Endothelial cell of umbilical vein (primary cell): ENCODE data around the gene IQGAP1. TPM values are rescaled to one million over a fixed set of nuclear protein-coding genes. Genes with fewer than 3 reads are reported as not detected.
"Not testable (repeated sequence)": the region's sequence is repeated elsewhere in the genome, so short reads cannot be mapped to it uniquely, and the experiment has no call there.

Experiments
- BruUV-seq: library from RNA; stranded (reverse); fragments of 400-500 nt; replicated peaks from 2 replicates; lab custom pipeline; 2021; lab: Mats Ljungman, UMichigan
- CTCF ChIA-PET: fragments of 300-600, 350-600 bp; sonication (Branson Sonifier 250); formaldehyde crosslinking; loops from one replicate; lab custom pipeline; 2021; ENCODE audit warnings: antibody characterized with exemption, inconsistent platforms; lab: Charles Lee
- POLR2A ChIA-PET: fragments of 300-600, 350-600 bp; sonication (Branson Sonifier 250); formaldehyde crosslinking; loops from one replicate; lab custom pipeline; 2021; ENCODE audit warnings: antibody characterized with exemption, inconsistent platforms; lab: Charles Lee
- DNase-seq: peaks from one replicate; pipeline ENCODE4 v3.0.0-alpha.2; 2011; ENCODE audit warnings: low read depth, low spot score
- FAIRE-seq: peaks from 2 replicates; lab custom pipeline; 2011; peaks lifted over from hg19 to GRCh38; lab: Jason Lieb, UNC
- H2AFZ ChIP-seq: 2 replicates; pipeline ENCODE4 v1.6.0; 2012; ENCODE audit warnings: low read depth, low read length, control low read depth, inconsistent platforms
- H3K27ac ChIP-seq: 2 replicates; pipeline ENCODE4 v1.5.1; 2011; ENCODE audit warnings: low read depth, mild to moderate bottlenecking, control low read depth, low read length, moderate library complexity; ENCODE audit not compliant: insufficient read depth
- H3K27me3 ChIP-seq, 2 experiments: 2 replicates each; pipeline versions ENCODE4 v1.6.0 to v1.6.1; 2011; ENCODE audit warnings: low read length in 2 of 2, mixed read lengths in 1 of 2; ENCODE audit not compliant: control insufficient read depth in 2 of 2, insufficient read depth in 2 of 2
- H3K36me3 ChIP-seq, 2 experiments: 2 replicates in 1 of 2; 3 replicates in 1 of 2; pipeline ENCODE4 v1.5.1; 2011; ENCODE audit warnings: low read length in 2 of 2, mild to moderate bottlenecking in 1 of 2, moderate library complexity in 1 of 2; ENCODE audit not compliant: control insufficient read depth in 2 of 2, insufficient read depth in 2 of 2; ENCODE audit errors: extremely low read depth in 1 of 2
- H3K4me1 ChIP-seq: 3 replicates; pipeline ENCODE4 v1.5.1; 2011; ENCODE audit warnings: mild to moderate bottlenecking, low read length; ENCODE audit not compliant: control insufficient read depth, insufficient read depth; ENCODE audit errors: extremely low read depth
- H3K4me2 ChIP-seq: 2 replicates; pipeline ENCODE4 v1.6.1; 2011; ENCODE audit warnings: low read length, control low read depth, mixed read lengths; ENCODE audit not compliant: insufficient read depth
- H3K4me3 ChIP-seq, 3 experiments: fragments of 200-600 bp in 1 of 3; sonication (generic), shearing (Covaris generic) in 1 of 3; replicated peaks in 1 of 3; 2 replicates each; pipeline ENCODE4 v1.5.1; 2011 to 2016; ENCODE audit warnings: control low read depth in 3 of 3, low read length in 3 of 3, mild to moderate bottlenecking in 2 of 3, inconsistent platforms in 1 of 3, low read depth in 1 of 3, moderate library complexity in 1 of 3; ENCODE audit not compliant: insufficient read depth in 1 of 3
- H3K79me2 ChIP-seq: 2 replicates; pipeline ENCODE4 v1.6.0; 2012; ENCODE audit warnings: low read length, inconsistent platforms; ENCODE audit not compliant: control insufficient read depth, insufficient read depth
- H3K9ac ChIP-seq: replicated peaks from 2 replicates; pipeline ENCODE3; 2011; ENCODE audit warnings: low read length, control low read depth; ENCODE audit not compliant: insufficient read depth; ENCODE audit errors: extremely low read depth
- H3K9me1 ChIP-seq: replicated peaks from 3 replicates; pipeline ENCODE4 v1.6.0; 2011; ENCODE audit warnings: mild to moderate bottlenecking, low read length; ENCODE audit not compliant: control insufficient read depth, insufficient read depth; ENCODE audit errors: extremely low read depth
- H3K9me3 ChIP-seq: replicated peaks from 2 replicates; pipeline ENCODE4 v1.5.1; 2012; ENCODE audit warnings: low read length, inconsistent platforms; ENCODE audit not compliant: control insufficient read depth, insufficient read depth
- H4K20me1 ChIP-seq: replicated peaks from 2 replicates; pipeline ENCODE3; 2011; ENCODE audit warnings: mild to moderate bottlenecking, low read length; ENCODE audit not compliant: control insufficient read depth, insufficient read depth; ENCODE audit errors: extremely low read depth
- EZH2 ChIP-seq: IDR thresholded peaks from 2 replicates; pipeline ENCODE4 v1.6.1; 2012; ENCODE audit warnings: borderline replicate concordance, low read depth, mild to moderate bottlenecking, moderate library complexity, low read length, inconsistent platforms; ENCODE audit not compliant: severe bottlenecking
- FOS ChIP-seq: IDR thresholded peaks from 2 replicates; pipeline ENCODE4 v1.6.1; 2011; ENCODE audit warnings: mild to moderate bottlenecking, low read length, moderate library complexity, borderline replicate concordance; ENCODE audit not compliant: insufficient read depth
- GATA2 ChIP-seq: IDR thresholded peaks from 2 replicates; pipeline ENCODE4 v1.7.0; 2011; ENCODE audit warnings: low read depth, mild to moderate bottlenecking, moderate library complexity, mixed read lengths, low read length; ENCODE audit not compliant: insufficient read length, insufficient read depth
- JUN ChIP-seq: IDR thresholded peaks from 2 replicates; pipeline ENCODE4 v1.6.1; 2011; ENCODE audit warnings: borderline replicate concordance, low read depth; ENCODE audit not compliant: insufficient read length, insufficient read depth
- MYC ChIP-seq: IDR thresholded peaks from one replicate; pipeline ENCODE4 v1.6.1; 2011; ENCODE audit warnings: mild to moderate bottlenecking, low read depth, low read length
- POLR2A ChIP-seq: IDR thresholded peaks from 2 replicates; pipeline ENCODE4 v1.6.1; 2012; ENCODE audit warnings: low read depth, mild to moderate bottlenecking, control low read depth, low read length
- POLR2AphosphoS5 ChIP-seq: IDR thresholded peaks from 2 replicates; pipeline ENCODE4 v1.6.1; 2012; ENCODE audit warnings: low read depth, mild to moderate bottlenecking, control low read depth, low read length, moderate library complexity; ENCODE audit not compliant: insufficient read depth
- dilution Hi-C: fragments of 300-500 bp; cut with MboI; formaldehyde crosslinking; loops from one replicate; pipeline ENCODE4 v1.15.0; 2019; ENCODE audit warnings: low sequenced_read_pairs; ENCODE audit not compliant: extremely low pct_ligation_motif_present
- intact Hi-C: fragments of 100-400 bp; cut with micrococcal nuclease; formaldehyde crosslinking; loops from one replicate; pipeline ENCODE4 v1.10.0; 2022
- polyA plus RNA-seq, 4 experiments: library from polyadenylated mRNA; depleted of rRNA in 3 of 4; stranded (reverse) in 3 of 4; unstranded in 1 of 4; fragments of >200 nt; gene quantifications; 2 replicates each; pipeline versions ENCODE4 v1.2.1 to v1.2.3, GENCODE V29; 2011 to 2012; ENCODE audit warnings: missing spikeins in 1 of 4
- total RNA-seq: library from RNA; stranded (reverse); gene quantifications from 2 replicates; pipeline ENCODE4 v1.2.3, GENCODE V29; 2021
- TF ChIP-seq, protein P1 (sequence below): IDR thresholded peaks from 2 replicates; pipeline ENCODE4 v1.6.1; 2011; ENCODE audit not compliant: insufficient read depth, insufficient read length
- TF ChIP-seq, protein P2 (sequence below), 2 donors: IDR thresholded peaks; 1 replicate in 1 of 2; 2 replicates in 1 of 2; pipeline ENCODE4 v1.5.1; 2011; ENCODE audit warnings: low read length in 2 of 2, mild to moderate bottlenecking in 2 of 2, moderate library complexity in 2 of 2, control low read depth in 1 of 2, inconsistent platforms in 1 of 2, low read depth in 1 of 2; ENCODE audit not compliant: insufficient read depth in 1 of 2; ENCODE audit errors: extremely low read depth in 1 of 2

Gene IQGAP1
- total and polyA plus RNA-seq, 2 donors (not counting 3 experiments of a cell fraction or from before 2014, with no cell fraction given) = 82.2 to 258 TPM

DNA sequence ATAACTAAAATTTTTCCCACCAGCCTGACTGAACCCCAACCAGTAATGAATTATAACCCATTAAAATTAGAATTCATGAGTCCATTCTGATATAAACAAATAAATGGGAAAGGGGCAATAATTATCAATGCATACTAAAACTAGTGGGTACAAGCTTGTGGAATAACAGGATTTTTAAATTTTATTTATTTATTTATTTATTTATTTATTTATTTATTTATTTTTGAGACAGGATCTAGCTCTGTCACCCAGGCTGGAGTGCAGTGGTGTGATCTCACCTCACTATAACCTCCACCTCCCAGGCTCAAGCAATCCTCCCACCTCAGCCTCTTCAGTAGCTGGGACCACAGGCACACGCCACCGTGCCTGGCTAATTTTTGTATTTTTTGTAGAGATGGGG, 125.9 kb downstream of the IQGAP1 start:
- H3K4me3 ChIP-seq, CTCF ChIA-PET, H3K4me2 ChIP-seq, intact Hi-C loops, H3K9ac ChIP-seq, DNase-seq, BruUV-seq, H3K27ac ChIP-seq, H3K27me3 ChIP-seq, dilution Hi-C loops, H3K79me2 ChIP-seq, H2AFZ ChIP-seq, H3K9me1 ChIP-seq, H3K9me3 ChIP-seq, FAIRE-seq, H4K20me1 ChIP-seq, H3K36me3 ChIP-seq, H3K4me1 ChIP-seq: not testable (repeated sequence)
- POLR2A ChIA-PET = interaction anchor here (0.7 kb wide), 1 partner anchor 96 kb away, joined by 3 read pairs; no protein-coding TSS in a partner anchor

DNA sequence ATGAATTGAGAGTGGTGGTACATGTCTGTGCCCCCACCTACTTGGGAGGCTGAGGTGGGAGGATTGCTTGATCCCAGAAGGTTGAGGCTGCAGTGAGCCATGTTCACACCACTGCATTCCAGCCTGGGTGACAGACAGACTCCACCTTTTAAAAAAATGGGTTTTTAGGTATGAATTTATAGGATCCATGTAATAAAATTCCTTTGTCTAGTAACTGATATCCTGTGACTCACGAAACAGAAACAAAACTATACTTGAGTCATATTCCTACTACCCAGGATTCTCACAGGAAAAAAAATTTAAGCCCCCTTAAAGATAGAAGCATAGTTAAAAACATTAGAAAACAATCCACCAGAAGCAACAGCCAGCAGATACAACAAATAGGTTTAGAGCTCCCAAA, 131.6 kb downstream of the IQGAP1 start:
- TF ChIP-seq FOS = peak; percentile 67
- TF ChIP-seq EZH2 = no peak
- no peak for TF ChIP-seq MYC
- TF ChIP-seq POLR2AphosphoS5 = no peak
- no peak for TF ChIP-seq POLR2A
- TF ChIP-seq, protein P1, sequence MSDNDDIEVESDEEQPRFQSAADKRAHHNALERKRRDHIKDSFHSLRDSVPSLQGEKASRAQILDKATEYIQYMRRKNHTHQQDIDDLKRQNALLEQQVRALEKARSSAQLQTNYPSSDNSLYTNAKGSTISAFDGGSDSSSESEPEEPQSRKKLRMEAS = no peak
- TF ChIP-seq JUN = peak; percentile 78
- no peak for TF ChIP-seq GATA2
- TF ChIP-seq, protein P2, sequence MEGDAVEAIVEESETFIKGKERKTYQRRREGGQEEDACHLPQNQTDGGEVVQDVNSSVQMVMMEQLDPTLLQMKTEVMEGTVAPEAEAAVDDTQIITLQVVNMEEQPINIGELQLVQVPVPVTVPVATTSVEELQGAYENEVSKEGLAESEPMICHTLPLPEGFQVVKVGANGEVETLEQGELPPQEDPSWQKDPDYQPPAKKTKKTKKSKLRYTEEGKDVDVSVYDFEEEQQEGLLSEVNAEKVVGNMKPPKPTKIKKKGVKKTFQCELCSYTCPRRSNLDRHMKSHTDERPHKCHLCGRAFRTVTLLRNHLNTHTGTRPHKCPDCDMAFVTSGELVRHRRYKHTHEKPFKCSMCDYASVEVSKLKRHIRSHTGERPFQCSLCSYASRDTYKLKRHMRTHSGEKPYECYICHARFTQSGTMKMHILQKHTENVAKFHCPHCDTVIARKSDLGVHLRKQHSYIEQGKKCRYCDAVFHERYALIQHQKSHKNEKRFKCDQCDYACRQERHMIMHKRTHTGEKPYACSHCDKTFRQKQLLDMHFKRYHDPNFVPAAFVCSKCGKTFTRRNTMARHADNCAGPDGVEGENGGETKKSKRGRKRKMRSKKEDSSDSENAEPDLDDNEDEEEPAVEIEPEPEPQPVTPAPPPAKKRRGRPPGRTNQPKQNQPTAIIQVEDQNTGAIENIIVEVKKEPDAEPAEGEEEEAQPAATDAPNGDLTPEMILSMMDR (IDR thresholded peaks at IDR 0.05; ENCODE audit: extremely low read depth in 1 of 2, insufficient read depth in 1 of 2, low read depth in 1 of 2, low read length in 2 of 2) = no peak
- CTCF ChIA-PET = interaction anchor here (1.6 kb wide), 1 partner anchor 11 kb away, joined by 9 read pairs; the partner anchor contains the start of gene CRTC3

More for the DNA sequence above, 131.6 kb downstream of the IQGAP1 start:
- Histone ChIP-seq H3K27me3 (no peaks in the 10 kb centered on the region), H3K36me3 (no peaks in the 10 kb centered on the region), H3K9ac (peak overlapping the region; percentile 10), H3K79me2 (no peaks in the 10 kb centered on the region), H3K27ac (peak overlapping the region; percentile 49), H3K4me1 (peaks cover 7% of the 10 kb centered on the region), H3K9me3 (no peaks in the 10 kb centered on the region), H3K4me2 (peak overlapping the region; percentile 33), H2AFZ (no peak overlapping the region), H3K9me1 (no peaks in the 10 kb centered on the region), H3K4me3 (no peak overlapping the region), H4K20me1 (no peaks in the 10 kb centered on the region)
- peak; percentile 55 for FAIRE-seq
- POLR2A ChIA-PET = no interaction called here
- intact Hi-C loops = no loop called here
- DNase-seq = peak; percentile 68
- no TSS peak for BruUV-seq
- dilution Hi-C loops = no loop called here
